ENCODE measurements around the gene KLK10. TPM values are rescaled to one million over a fixed set of nuclear protein-coding genes. Genes with fewer than 3 reads are reported as not detected.

Gene KLK10
- total and polyA plus RNA-seq, 10 donors = 0.06 to 0.13 (median 0.09) TPM; not detected in 7

DNA sequence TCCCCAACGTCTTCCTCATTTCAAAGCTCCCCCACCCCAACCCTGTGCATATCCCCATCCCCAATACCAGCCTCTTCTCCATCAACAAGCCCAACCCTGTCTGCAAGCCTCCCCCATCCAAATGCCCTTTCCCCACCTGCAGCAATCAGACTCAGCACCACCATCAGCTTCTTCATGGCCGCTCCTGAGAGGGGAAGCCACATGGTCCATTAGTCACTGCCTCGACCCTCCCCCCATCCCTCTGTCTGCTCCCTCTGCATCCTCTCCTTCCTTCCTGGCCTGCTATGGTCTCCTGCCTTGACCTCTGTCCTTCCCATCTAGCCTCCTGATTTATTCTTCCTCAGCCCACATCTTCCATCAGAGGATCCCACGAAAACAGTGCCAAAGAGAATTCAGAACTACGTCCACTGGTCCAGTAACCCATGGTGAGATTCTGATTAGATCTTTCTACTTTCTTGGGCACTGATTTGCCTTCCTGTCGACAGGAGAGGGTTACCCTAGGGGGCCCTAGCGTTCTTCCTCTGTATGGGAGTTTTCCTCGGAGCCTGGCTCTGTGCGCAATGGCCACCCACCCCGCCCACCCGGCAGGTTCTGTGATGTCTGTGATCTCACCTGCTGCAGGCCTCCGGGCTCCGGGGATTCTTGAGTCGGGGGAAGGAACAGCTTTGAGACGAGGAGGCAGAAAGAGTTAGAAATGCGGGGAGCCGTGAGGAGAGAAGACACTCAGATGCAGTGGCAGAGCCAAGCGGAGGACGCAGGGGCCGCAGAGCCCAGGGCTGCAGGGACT, 51.4 kb downstream of the KLK10 start:
- peaks cover 0 to 87% (median 0%) of the 10 kb centered on the region in 7 donors for H3K27me3 ChIP-seq (replicated peaks in 1 of 7)
- peaks cover 0 to 3% (median 0%) of the 10 kb centered on the region in 6 donors for H3K4me1 ChIP-seq
- DNase-seq = no peak
- no peaks in the 10 kb centered on the region for H3K36me3 ChIP-seq
- peak overlapping the region in 2 of 8 donors; percentile 9 to 19 for H3K4me3 ChIP-seq
- H3K9me3 ChIP-seq = peaks cover 0 to 2% (median 0%) of the 10 kb centered on the region in 8 donors
- intact Hi-C loops (cut with DNase I; ENCODE audit: low total_unique reads) = no loop called here
- TF ChIP-seq CTCF (IDR thresholded peaks at IDR 0.05 in 8 of 11, conservative IDR thresholded peaks at IDR 0.05 in 3 of 11) = no peak
- TF ChIP-seq POLR2A (IDR thresholded peaks at IDR 0.05) = no peak
- no peak for TF ChIP-seq POLR2AphosphoS5 (IDR thresholded peaks at IDR 0.05)
- WGBS, 5 donors = 30 to 38% (median 36%) methylated on average over 20 of the region's 20 CpGs
- H3K27ac ChIP-seq = peak overlapping the region in 1 of 8 donors; percentile 30

GRCh38 chr19:50964266-50964665, 55.2 kb downstream of the KLK10 start:
- Histone ChIP-seq H3K9me3 (peaks cover 0 to 12% (median 1%) of the 10 kb centered on the region in 8 donors), H3K4me1 (peaks cover 0 to 3% (median 0%) of the 10 kb centered on the region in 6 donors), H3K4me3 (no peak overlapping the region), H3K36me3 (no peaks in the 10 kb centered on the region), H3K27me3 (replicated peaks in 1 of 7) (peaks cover 0 to 59% (median 0%) of the 10 kb centered on the region in 7 donors), H3K27ac (no peak overlapping the region)
- no peak for DNase-seq
- no peak for TF ChIP-seq POLR2AphosphoS5 (IDR thresholded peaks at IDR 0.05)
- TF ChIP-seq POLR2A (IDR thresholded peaks at IDR 0.05) = no peak
- no peak for TF ChIP-seq CTCF (IDR thresholded peaks at IDR 0.05 in 8 of 11, conservative IDR thresholded peaks at IDR 0.05 in 3 of 11)
- intact Hi-C loops (cut with DNase I; ENCODE audit: low total_unique reads) = no loop called here
- WGBS, 5 donors = 86 to 92% (median 90%) methylated on average over 3 of the region's 3 CpGs

- WGBS, 5 donors = 82 to 90% (median 85%) methylated on average over 6 of the region's 6 CpGs
- Histone ChIP-seq H3K36me3 (no peaks in the 10 kb centered on the region), H3K4me1 (no peaks in the 10 kb centered on the region), H3K4me3 (no peak overlapping the region), H3K9me3 (peaks cover 0 to 12% (median 1%) of the 10 kb centered on the region in 8 donors), H3K27me3 (replicated peaks in 1 of 7) (peaks cover 0 to 57% (median 0%) of the 10 kb centered on the region in 7 donors), H3K27ac (no peak overlapping the region)
- no peak for DNase-seq
- TF ChIP-seq POLR2A (IDR thresholded peaks at IDR 0.05) = no peak
- intact Hi-C loops (cut with DNase I; ENCODE audit: low total_unique reads) = no loop called here
Measured at GRCh38 chr19:50963381-50963780, 56.1 kb downstream of the KLK10 start.

Other genes with a start within 250 kb of the KLK10 start
- not detected for gene GPR32, start 249.2 kb downstream of the KLK10 start, total RNA-seq
- gene GPR32, start 249.2 kb downstream of the KLK10 start, polyA plus RNA-seq = not detected
- gene ACP4, start 229.3 kb downstream of the KLK10 start, total RNA-seq = not detected
- gene ACP4, start 229.3 kb downstream of the KLK10 start, polyA plus RNA-seq = not detected
- 10 to 100 TPM in 4 of 7 donors, 1 to 10 TPM in 3; 1.3 to 28.6 (median 10.7) TPM for gene KLK1, start 195.9 kb downstream of the KLK10 start, total RNA-seq
- 10 to 100 TPM; 16.3 to 56.5 (median 54.5) TPM for gene KLK1, start 195.9 kb downstream of the KLK10 start, polyA plus RNA-seq
- gene KLK15, start 186.1 kb downstream of the KLK10 start, total RNA-seq = not detected
- under 1 TPM in 2 of 3 donors, not detected in 1; 0.07 to 0.13 TPM for gene KLK15, start 186.1 kb downstream of the KLK10 start, polyA plus RNA-seq
- gene KLK3, start 164.8 kb downstream of the KLK10 start, total RNA-seq = not detected
- gene KLK3, start 164.8 kb downstream of the KLK10 start, polyA plus RNA-seq = under 1 TPM in 1 of 3 donors, not detected in 2; 0.03 TPM
- 1 to 10 TPM in 1 of 7 donors, under 1 TPM in 1, not detected in 5; 0.37 to 1.2 TPM for gene KLK2, start 146.3 kb downstream of the KLK10 start, total RNA-seq
- gene KLK2, start 146.3 kb downstream of the KLK10 start, polyA plus RNA-seq = under 1 TPM; 0.65 to 0.86 (median 0.65) TPM
- not detected for gene KLK4, start 108.3 kb downstream of the KLK10 start, total RNA-seq
- gene KLK4, start 108.3 kb downstream of the KLK10 start, polyA plus RNA-seq = under 1 TPM; 0.19 to 0.26 (median 0.20) TPM
- gene KLK5, start 66.7 kb downstream of the KLK10 start, total RNA-seq = under 1 TPM in 1 of 7 donors, not detected in 6; 0.79 TPM
- gene KLK5, start 66.7 kb downstream of the KLK10 start, polyA plus RNA-seq = under 1 TPM in 1 of 3 donors, not detected in 2; 0.13 TPM
- gene KLK6, start 50.1 kb downstream of the KLK10 start, total RNA-seq = 1 to 10 TPM in 5 of 7 donors, under 1 TPM in 1, not detected in 1; 0.79 to 9.5 (median 3.0) TPM
- 1 to 10 TPM in 1 of 3 donors, under 1 TPM in 2; 0.43 to 5.8 (median 0.80) TPM for gene KLK6, start 50.1 kb downstream of the KLK10 start, polyA plus RNA-seq
- 1 to 10 TPM in 1 of 7 donors, under 1 TPM in 1, not detected in 5; 0.23 to 1.6 TPM for gene KLK7, start 35.8 kb downstream of the KLK10 start, total RNA-seq
- under 1 TPM; 0.03 to 0.45 (median 0.09) TPM for gene KLK7, start 35.8 kb downstream of the KLK10 start, polyA plus RNA-seq
- not detected for gene KLK8, start 18.1 kb downstream of the KLK10 start, total RNA-seq
- gene KLK8, start 18.1 kb downstream of the KLK10 start, polyA plus RNA-seq = under 1 TPM in 1 of 3 donors, not detected in 2; 0.56 TPM
- not detected for gene KLK11, start 6.9 kb upstream of the KLK10 start, total RNA-seq
- under 1 TPM in 2 of 3 donors, not detected in 1; 0.09 to 0.29 TPM for gene KLK11, start 6.9 kb upstream of the KLK10 start, polyA plus RNA-seq
- gene KLK12, start 15.3 kb upstream of the KLK10 start, total RNA-seq = not detected
- under 1 TPM in 1 of 3 donors, not detected in 2; 0.16 TPM for gene KLK12, start 15.3 kb upstream of the KLK10 start, polyA plus RNA-seq
- not detected for gene KLK13, start 45.4 kb upstream of the KLK10 start, total RNA-seq
- under 1 TPM in 1 of 3 donors, not detected in 2; 0.13 TPM for gene KLK13, start 45.4 kb upstream of the KLK10 start, polyA plus RNA-seq
- under 1 TPM in 2 of 7 donors, not detected in 5; 0.44 to 0.63 TPM for gene KLK14, start 63.2 kb upstream of the KLK10 start, total RNA-seq
- gene KLK14, start 63.2 kb upstream of the KLK10 start, polyA plus RNA-seq = under 1 TPM; 0.12 to 0.33 (median 0.22) TPM
- 1 to 10 TPM; 4.5 to 8.2 (median 6.5) TPM for gene CTU1, start 88.7 kb upstream of the KLK10 start, total RNA-seq
- gene CTU1, start 88.7 kb upstream of the KLK10 start, polyA plus RNA-seq = 1 to 10 TPM; 1.1 to 4.0 (median 2.6) TPM
- gene SIGLEC9, start 105.2 kb upstream of the KLK10 start, total RNA-seq = 10 to 100 TPM; 26.9 to 81.3 (median 42.1) TPM
- gene SIGLEC9, start 105.2 kb upstream of the KLK10 start, polyA plus RNA-seq = 10 to 100 TPM in 1 of 3 donors, 1 to 10 TPM in 2; 4.6 to 13.5 (median 5.7) TPM
- 10 to 100 TPM; 23.1 to 59.9 (median 31.3) TPM for gene SIGLEC7, start 122.6 kb upstream of the KLK10 start, total RNA-seq
- gene SIGLEC7, start 122.6 kb upstream of the KLK10 start, polyA plus RNA-seq = 10 to 100 TPM in 2 of 3 donors, 1 to 10 TPM in 1; 6.8 to 16.5 (median 11.0) TPM
- gene CD33, start 205.4 kb upstream of the KLK10 start, total RNA-seq = 10 to 100 TPM; 32.6 to 77.8 (median 65.4) TPM
- 10 to 100 TPM in 2 of 3 donors, 1 to 10 TPM in 1; 9.6 to 19.2 (median 16.6) TPM for gene CD33, start 205.4 kb upstream of the KLK10 start, polyA plus RNA-seq
- under 1 TPM in 1 of 7 donors, not detected in 6; 0.88 TPM for gene SIGLECL1, start 231.4 kb upstream of the KLK10 start, total RNA-seq
- under 1 TPM in 1 of 3 donors, not detected in 2; 0.26 TPM for gene SIGLECL1, start 231.4 kb upstream of the KLK10 start, polyA plus RNA-seq

All from spleen (tissue), 11 donors.